NCI-H2107 (cell line): Measurements from ENCODE around the gene ADCY4.
"Not testable (repeated sequence)": the region's sequence is repeated elsewhere in the genome, so short reads cannot be mapped to it uniquely, and the experiment has no call there.

Experiments used
- DNase-seq: peaks from one replicate; lab custom pipeline; 2025; lab: John Stamatoyannopoulos, UW

The ADCY4 gene

GRCh38 chr14:24334431-24335291, at the start of gene ADCY4:
TSS of gene ADCY4 (minus strand) at chr14:24335071. CDS start at chr14:24334652, 419 bp downstream.
- no peak for DNase-seq

GRCh38 chr14:24384169-24384568, 49.3 kb upstream of the ADCY4 start:
- no peak for DNase-seq

- DNase-seq: no peak
These were observed 47.1 kb upstream of the ADCY4 start for GRCh38 chr14:24382064-24382371.

- DNase-seq: no peak
These were observed 46.6 kb upstream of the ADCY4 start for GRCh38 chr14:24381363-24382063.

GRCh38 chr14:24379907-24380730, 45.2 kb upstream of the ADCY4 start:
- no peak for DNase-seq

- DNase-seq: no peak
These were observed 44.4 kb upstream of the ADCY4 start for GRCh38 chr14:24378981-24379906.

GRCh38 chr14:24378327-24378726, 43.5 kb upstream of the ADCY4 start:
- DNase-seq: no peak

- no peak for DNase-seq
These were observed 42.8 kb upstream of the ADCY4 start for GRCh38 chr14:24377657-24378056.

GRCh38 chr14:24377126-24377525, 42.3 kb upstream of the ADCY4 start:
- DNase-seq: no peak

- no peak for DNase-seq
These were observed 41.7 kb upstream of the ADCY4 start for GRCh38 chr14:24376448-24377070.

- no peak for DNase-seq
These were observed 38.0 kb upstream of the ADCY4 start for GRCh38 chr14:24372701-24373416.

- DNase-seq: not testable (repeated sequence)
These were observed 36.7 kb upstream of the ADCY4 start for GRCh38 chr14:24371605-24372004.

- DNase-seq: no peak
These were observed 35.9 kb upstream of the ADCY4 start for GRCh38 chr14:24370748-24371147.

GRCh38 chr14:24369907-24370687, 35.2 kb upstream of the ADCY4 start:
- no peak for DNase-seq

- no peak for DNase-seq
These were observed 34.6 kb upstream of the ADCY4 start for GRCh38 chr14:24369463-24369862.

GRCh38 chr14:24368562-24369252, 33.8 kb upstream of the ADCY4 start:
- DNase-seq: no peak

- DNase-seq: no peak
These were observed 33.3 kb upstream of the ADCY4 start for GRCh38 chr14:24368212-24368561.

GRCh38 chr14:24367514-24368211, 32.8 kb upstream of the ADCY4 start, which contains the start of gene NFATC4:
TSS of gene NFATC4 (plus strand) at chr14:24368184. CDS start at chr14:24368341, 157 bp downstream.
- DNase-seq: peak; percentile 72
